PC-9 (cell line): ENCODE data around the gene DDX10.

Source experiments
- EZH2 ChIP-seq: fragments of 200-600 bp; sonication (generic); IDR thresholded peaks from 2 replicates; pipeline ENCODE4 v1.8.0; 2017; ENCODE audit warnings: antibody characterized with exemption, low read depth
- TF ChIP-seq, protein P1 (sequence below): fragments of 200-600 bp; sonication (generic); conservative IDR thresholded peaks from 2 replicates; pipeline ENCODE4 v1.6.1; 2017; ENCODE audit warnings: mixed run types, antibody characterized with exemption, mild to moderate bottlenecking, moderate library complexity

DNA sequence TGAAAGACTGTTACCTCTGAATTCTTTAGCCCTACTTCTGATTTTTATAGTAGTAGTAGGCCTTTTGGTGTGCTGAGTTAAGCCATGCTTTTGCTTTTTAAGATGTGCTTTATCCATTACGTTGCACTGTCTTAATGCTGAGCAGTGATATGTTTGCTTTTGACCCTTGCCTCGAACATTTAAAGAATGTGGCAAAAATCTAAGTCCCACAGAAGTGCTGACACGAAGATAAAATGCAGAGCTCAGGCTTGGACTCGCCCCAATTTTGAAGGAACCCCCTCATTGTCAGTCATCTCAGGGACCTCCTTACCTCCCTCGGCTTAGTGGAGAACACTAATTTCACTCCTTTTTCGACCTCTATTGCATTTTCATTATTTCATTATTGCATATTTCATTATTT lies 272.9 kb downstream of the DDX10 start:
- TF ChIP-seq, protein P1, sequence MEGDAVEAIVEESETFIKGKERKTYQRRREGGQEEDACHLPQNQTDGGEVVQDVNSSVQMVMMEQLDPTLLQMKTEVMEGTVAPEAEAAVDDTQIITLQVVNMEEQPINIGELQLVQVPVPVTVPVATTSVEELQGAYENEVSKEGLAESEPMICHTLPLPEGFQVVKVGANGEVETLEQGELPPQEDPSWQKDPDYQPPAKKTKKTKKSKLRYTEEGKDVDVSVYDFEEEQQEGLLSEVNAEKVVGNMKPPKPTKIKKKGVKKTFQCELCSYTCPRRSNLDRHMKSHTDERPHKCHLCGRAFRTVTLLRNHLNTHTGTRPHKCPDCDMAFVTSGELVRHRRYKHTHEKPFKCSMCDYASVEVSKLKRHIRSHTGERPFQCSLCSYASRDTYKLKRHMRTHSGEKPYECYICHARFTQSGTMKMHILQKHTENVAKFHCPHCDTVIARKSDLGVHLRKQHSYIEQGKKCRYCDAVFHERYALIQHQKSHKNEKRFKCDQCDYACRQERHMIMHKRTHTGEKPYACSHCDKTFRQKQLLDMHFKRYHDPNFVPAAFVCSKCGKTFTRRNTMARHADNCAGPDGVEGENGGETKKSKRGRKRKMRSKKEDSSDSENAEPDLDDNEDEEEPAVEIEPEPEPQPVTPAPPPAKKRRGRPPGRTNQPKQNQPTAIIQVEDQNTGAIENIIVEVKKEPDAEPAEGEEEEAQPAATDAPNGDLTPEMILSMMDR = no peak
- no peak for TF ChIP-seq EZH2
